ENCODE measurements around the gene IFI27L2. TPM values are rescaled to one million over a fixed set of nuclear protein-coding genes. Genes with fewer than 3 reads are reported as not detected.

Gene IFI27L2
- total and polyA plus RNA-seq, 2 of the 8 experiments (the other 6 are each of a cell fraction or from before 2014, with no cell fraction given) = 14.0 to 69.6 TPM

Other genes with a start within 250 kb of the IFI27L2 start
- gene FAM181A, start 202.3 kb downstream of the IFI27L2 start, total RNA-seq (2021; fragmentation: NEBNext Ultra II Directional; extraction: Animal tissue kit (Norgen Biotek cat#: 25700)) = not detected in 2 replicates
- not detected in 2 replicates for gene FAM181A, start 202.3 kb downstream of the IFI27L2 start, polyA plus RNA-seq (2011; rRNA removed)
- 0.77 and 1.0 TPM in 2 replicates for gene ASB2, start 153.0 kb downstream of the IFI27L2 start, total RNA-seq (2021; fragmentation: NEBNext Ultra II Directional; extraction: Animal tissue kit (Norgen Biotek cat#: 25700))
- 2.1 and 3.2 TPM in 2 replicates for gene ASB2, start 153.0 kb downstream of the IFI27L2 start, polyA plus RNA-seq (2011; rRNA removed)
- not detected in 2 replicates for gene CCDC197, start 132.3 kb downstream of the IFI27L2 start, total RNA-seq (2021; fragmentation: NEBNext Ultra II Directional; extraction: Animal tissue kit (Norgen Biotek cat#: 25700))
- gene CCDC197, start 132.3 kb downstream of the IFI27L2 start, polyA plus RNA-seq (2011; rRNA removed) = not detected in 2 replicates
- gene OTUB2, start 103.3 kb downstream of the IFI27L2 start, total RNA-seq (2021; fragmentation: NEBNext Ultra II Directional; extraction: Animal tissue kit (Norgen Biotek cat#: 25700)) = 4.1 and 4.2 TPM in 2 replicates
- 2.2 and 2.6 TPM in 2 replicates for gene OTUB2, start 103.3 kb downstream of the IFI27L2 start, polyA plus RNA-seq (2011; rRNA removed)
- gene DDX24, start 48.4 kb downstream of the IFI27L2 start, total RNA-seq (2021; fragmentation: NEBNext Ultra II Directional; extraction: Animal tissue kit (Norgen Biotek cat#: 25700)) = 186 and 201 TPM in 2 replicates
- gene DDX24, start 48.4 kb downstream of the IFI27L2 start, polyA plus RNA-seq (2011; rRNA removed) = 73.8 and 89.0 TPM in 2 replicates
- gene IFI27L1, start 48.3 kb downstream of the IFI27L2 start, total RNA-seq (2021; fragmentation: NEBNext Ultra II Directional; extraction: Animal tissue kit (Norgen Biotek cat#: 25700)) = 19.9 and 21.2 TPM in 2 replicates
- 30.5 and 36.8 TPM in 2 replicates for gene IFI27L1, start 48.3 kb downstream of the IFI27L2 start, polyA plus RNA-seq (2011; rRNA removed)
- gene IFI27, start 18.9 kb downstream of the IFI27L2 start, total RNA-seq (2021; fragmentation: NEBNext Ultra II Directional; extraction: Animal tissue kit (Norgen Biotek cat#: 25700)) = 0.76 and 1.0 TPM in 2 replicates
- gene IFI27, start 18.9 kb downstream of the IFI27L2 start, polyA plus RNA-seq (2011; rRNA removed) = 1.9 and 2.2 TPM in 2 replicates
- gene PPP4R4, start 44.7 kb upstream of the IFI27L2 start, total RNA-seq (2021; fragmentation: NEBNext Ultra II Directional; extraction: Animal tissue kit (Norgen Biotek cat#: 25700)) = 9.4 and 9.6 TPM in 2 replicates
- gene PPP4R4, start 44.7 kb upstream of the IFI27L2 start, polyA plus RNA-seq (2011; rRNA removed) = 2.5 and 3.3 TPM in 2 replicates
- not detected in 2 replicates for gene SERPINA10, start 163.7 kb upstream of the IFI27L2 start, total RNA-seq (2021; fragmentation: NEBNext Ultra II Directional; extraction: Animal tissue kit (Norgen Biotek cat#: 25700))
- not detected in 2 replicates for gene SERPINA10, start 163.7 kb upstream of the IFI27L2 start, polyA plus RNA-seq (2011; rRNA removed)
- not detected in 2 replicates for gene SERPINA6, start 193.7 kb upstream of the IFI27L2 start, total RNA-seq (2021; fragmentation: NEBNext Ultra II Directional; extraction: Animal tissue kit (Norgen Biotek cat#: 25700))
- not detected in 2 replicates for gene SERPINA6, start 193.7 kb upstream of the IFI27L2 start, polyA plus RNA-seq (2011; rRNA removed)
- not detected in 2 replicates for gene SERPINA2, start 237.1 kb upstream of the IFI27L2 start, total RNA-seq (2021; fragmentation: NEBNext Ultra II Directional; extraction: Animal tissue kit (Norgen Biotek cat#: 25700))
- gene SERPINA2, start 237.1 kb upstream of the IFI27L2 start, polyA plus RNA-seq (2011; rRNA removed) = not detected in 2 replicates